Upper lobe of left lung (tissue), 6 donors: ENCODE results near the gene RGP1. TPM values are rescaled to one million over a fixed set of nuclear protein-coding genes. Genes with fewer than 3 reads are reported as not detected.

Experiments
- ATAC-seq, 2 donors: fragments of 200-7000 bp; cut with Tn5 transposase; one replicate each; pipeline ENCODE4 v1.9.1; 2022; ENCODE audit warnings: mild to moderate bottlenecking in 2 of 2, moderate library complexity in 2 of 2; ENCODE audit not compliant: low FRiP score in 2 of 2
- DNase-seq, 2 donors: peaks; one replicate each; pipeline ENCODE4 v3.0.0-alpha.2; 2019 to 2020
- H3K27ac ChIP-seq, 4 donors: fragments of 200-600 bp; sonication (generic); one replicate each; pipeline ENCODE4 v1.5.1; 2016 to 2019
- H3K27me3 ChIP-seq, 4 donors: fragments of 200-600 bp; sonication (generic); one replicate each; pipeline ENCODE4 v1.5.1; 2017 to 2019
- H3K36me3 ChIP-seq, 4 donors: fragments of 200-600 bp; sonication (generic); one replicate each; pipeline ENCODE4 v1.5.1; 2016 to 2019
- H3K4me1 ChIP-seq, 4 donors: fragments of 200-600 bp; sonication (generic); one replicate each; pipeline ENCODE4 v1.5.1; 2018 to 2019
- H3K4me3 ChIP-seq, 4 donors: fragments of 200-600 bp; sonication (generic); one replicate each; pipeline ENCODE4 v1.5.1; 2017 to 2019; ENCODE audit warnings: mild to moderate bottlenecking in 2 of 4, moderate library complexity in 1 of 4
- H3K9me3 ChIP-seq, 4 donors: fragments of 200-600 bp; sonication (generic); one replicate each; pipeline ENCODE4 v1.5.1; 2018 to 2019
- EP300 ChIP-seq, 4 donors: sonication (generic); formaldehyde crosslinking; IDR thresholded peaks; one replicate each; pipeline ENCODE4 v1.5.1; 2017; ENCODE audit warnings: antibody characterized with exemption in 4 of 4, control low read depth in 2 of 4
- POLR2A ChIP-seq, 4 donors: fragments of 450-650 bp; IDR thresholded peaks; one replicate each; pipeline ENCODE4 v1.5.1; 2016 to 2017; ENCODE audit warnings: antibody characterized with exemption in 4 of 4, mild to moderate bottlenecking in 2 of 4
- POLR2AphosphoS5 ChIP-seq, 2 donors: sonication (generic); formaldehyde crosslinking; IDR thresholded peaks; one replicate each; pipeline ENCODE4 v1.5.1; 2017; ENCODE audit warnings: antibody characterized with exemption in 2 of 2
- WGBS, 2 donors: methylation state at CpG; one replicate each; pipeline ENCODE4 v1.1.5; 2017 to 2018; 5-methylcytosine and 5-hydroxymethylcytosine counted together
- total RNA-seq, 6 donors: library from RNA; depleted of rRNA in 4 of 6; stranded (reverse); fragments of >200 nt in 4 of 6; gene quantifications; one replicate each; pipeline versions ENCODE4 v1.1.0 to v1.2.1, GENCODE V29; 2016 to 2021
- TF ChIP-seq, protein P1 (sequence below), 6 experiments: fragments of 450-650 bp in 4 of 6; fragments of 200-600 bp in 2 of 6; sonication (generic) in 2 of 6; IDR thresholded peaks; one replicate each; pipeline ENCODE4 v1.5.1; 2016 to 2019; ENCODE audit warnings: antibody characterized with exemption in 6 of 6
- donor health status: DM: no; HTN: no; CAD: no; lungs with moderate emphysema.
- donor health status: DM: no; HTN: yes; CAD: no; lungs with severe emphysema.

RGP1 gene
- total RNA-seq, 6 donors from 2014 or later = 20.1 to 34.4 (median 23.5) TPM

DNA sequence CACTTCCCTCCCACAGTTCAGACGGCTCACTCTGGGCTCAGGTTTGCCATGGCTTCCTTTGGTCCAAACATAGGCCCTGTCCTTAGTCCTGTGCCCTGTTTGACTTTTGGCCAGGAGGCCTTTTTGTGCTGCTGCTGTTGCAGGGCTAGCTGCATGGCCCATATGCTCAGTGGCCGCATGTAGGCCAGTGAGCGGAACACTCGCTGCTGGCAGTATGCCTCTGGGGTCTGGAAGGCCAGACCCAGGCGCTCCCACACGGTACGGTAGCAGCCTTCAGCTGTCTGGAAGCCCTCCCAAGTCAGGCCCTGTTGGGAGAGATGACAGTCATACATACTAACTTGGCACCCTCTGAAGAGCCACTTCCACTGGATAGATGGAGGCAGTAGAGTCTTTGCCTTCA lies 11.9 kb upstream of the RGP1 start:
- Histone ChIP-seq H3K9me3 (no peaks in the 10 kb centered on the region), H3K27me3 (no peaks in the 10 kb centered on the region), H3K4me3 (no peak overlapping the region), H3K36me3 (peaks cover 53 to 79% (median 69%) of the 10 kb centered on the region in 4 donors), H3K27ac (no peak overlapping the region), H3K4me1 (peaks cover 10 to 26% (median 17%) of the 10 kb centered on the region in 4 donors)
- no peak for DNase-seq
- TF ChIP-seq, protein P1, sequence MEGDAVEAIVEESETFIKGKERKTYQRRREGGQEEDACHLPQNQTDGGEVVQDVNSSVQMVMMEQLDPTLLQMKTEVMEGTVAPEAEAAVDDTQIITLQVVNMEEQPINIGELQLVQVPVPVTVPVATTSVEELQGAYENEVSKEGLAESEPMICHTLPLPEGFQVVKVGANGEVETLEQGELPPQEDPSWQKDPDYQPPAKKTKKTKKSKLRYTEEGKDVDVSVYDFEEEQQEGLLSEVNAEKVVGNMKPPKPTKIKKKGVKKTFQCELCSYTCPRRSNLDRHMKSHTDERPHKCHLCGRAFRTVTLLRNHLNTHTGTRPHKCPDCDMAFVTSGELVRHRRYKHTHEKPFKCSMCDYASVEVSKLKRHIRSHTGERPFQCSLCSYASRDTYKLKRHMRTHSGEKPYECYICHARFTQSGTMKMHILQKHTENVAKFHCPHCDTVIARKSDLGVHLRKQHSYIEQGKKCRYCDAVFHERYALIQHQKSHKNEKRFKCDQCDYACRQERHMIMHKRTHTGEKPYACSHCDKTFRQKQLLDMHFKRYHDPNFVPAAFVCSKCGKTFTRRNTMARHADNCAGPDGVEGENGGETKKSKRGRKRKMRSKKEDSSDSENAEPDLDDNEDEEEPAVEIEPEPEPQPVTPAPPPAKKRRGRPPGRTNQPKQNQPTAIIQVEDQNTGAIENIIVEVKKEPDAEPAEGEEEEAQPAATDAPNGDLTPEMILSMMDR (IDR thresholded peaks at IDR 0.05) = no peak
- no peak for TF ChIP-seq POLR2AphosphoS5 (IDR thresholded peaks at IDR 0.05)
- ATAC-seq = no peak
- WGBS, 2 donors = 30 to 82% methylated on average over 1 to 7 of the region's 7 CpGs

DNA sequence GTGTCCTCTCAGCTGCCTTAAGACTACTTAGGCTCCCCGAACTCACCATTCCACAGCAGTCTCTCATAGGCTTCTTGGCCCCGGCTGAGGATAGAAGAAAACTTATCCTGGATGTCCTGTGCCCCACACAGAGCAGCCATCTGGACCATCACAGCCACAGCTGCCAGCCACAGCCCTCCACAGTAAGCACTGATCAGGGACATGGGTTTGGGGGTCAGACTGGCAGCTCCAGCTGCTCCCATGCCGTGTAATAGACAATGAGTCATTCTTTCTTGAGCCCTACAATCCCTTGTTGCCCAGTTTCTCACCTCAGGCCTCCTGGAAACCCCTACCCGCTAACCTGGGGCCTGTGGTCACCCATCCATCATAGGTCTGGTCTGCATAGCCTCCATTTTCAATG lies 10.9 kb upstream of the RGP1 start:
- 88 to 91% methylated on average over 4 of the region's 4 CpGs for WGBS, 2 donors
- H3K4me1 ChIP-seq = peaks cover 5 to 24% (median 14%) of the 10 kb centered on the region in 4 donors
- H3K27me3 ChIP-seq = no peaks in the 10 kb centered on the region
- no peak for ATAC-seq
- H3K27ac ChIP-seq = no peak overlapping the region
- no peak overlapping the region for H3K4me3 ChIP-seq
- H3K9me3 ChIP-seq = no peaks in the 10 kb centered on the region
- DNase-seq = no peak
- H3K36me3 ChIP-seq = peaks cover 62 to 89% (median 80%) of the 10 kb centered on the region in 4 donors
- TF ChIP-seq EP300 (IDR thresholded peaks at IDR 0.05) (no peak), POLR2AphosphoS5 (IDR thresholded peaks at IDR 0.05) (no peak), POLR2A (IDR thresholded peaks at IDR 0.05) (no peak)
- TF ChIP-seq, protein P1 (IDR thresholded peaks at IDR 0.05) = no peak

DNA sequence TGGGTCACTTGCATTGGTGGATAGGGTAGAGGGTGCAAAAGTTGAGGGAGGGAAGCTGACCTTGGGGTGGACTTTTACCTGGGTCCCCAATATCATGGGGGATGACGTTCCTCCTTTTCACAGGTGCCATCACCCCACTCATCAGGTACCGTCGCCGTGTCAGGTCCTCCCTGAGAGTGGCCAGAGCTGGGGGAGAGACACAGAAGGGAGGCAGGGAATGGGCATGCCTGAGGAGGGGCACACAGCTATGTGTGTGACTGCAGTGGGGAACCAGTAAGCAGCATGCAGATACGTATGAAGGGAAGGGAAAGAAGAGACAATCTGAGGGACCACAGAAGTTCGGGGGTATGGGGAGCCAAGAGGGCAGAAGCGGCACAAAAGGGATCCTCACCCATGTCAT lies 10.2 kb upstream of the RGP1 start:
- no peak for DNase-seq
- Histone ChIP-seq H3K4me1 (peaks cover 0 to 24% (median 10%) of the 10 kb centered on the region in 4 donors), H3K36me3 (peaks cover 63 to 97% (median 87%) of the 10 kb centered on the region in 4 donors), H3K4me3 (no peak overlapping the region), H3K27me3 (no peaks in the 10 kb centered on the region), H3K27ac (no peak overlapping the region), H3K9me3 (no peaks in the 10 kb centered on the region)
- TF ChIP-seq POLR2AphosphoS5 (IDR thresholded peaks at IDR 0.05) (no peak), EP300 (IDR thresholded peaks at IDR 0.05) (no peak), POLR2A (IDR thresholded peaks at IDR 0.05) (no peak)
- TF ChIP-seq, protein P1 (IDR thresholded peaks at IDR 0.05) = no peak
- WGBS, 2 donors = 89 to 92% methylated on average over 7 of the region's 7 CpGs
- ATAC-seq = no peak

DNA sequence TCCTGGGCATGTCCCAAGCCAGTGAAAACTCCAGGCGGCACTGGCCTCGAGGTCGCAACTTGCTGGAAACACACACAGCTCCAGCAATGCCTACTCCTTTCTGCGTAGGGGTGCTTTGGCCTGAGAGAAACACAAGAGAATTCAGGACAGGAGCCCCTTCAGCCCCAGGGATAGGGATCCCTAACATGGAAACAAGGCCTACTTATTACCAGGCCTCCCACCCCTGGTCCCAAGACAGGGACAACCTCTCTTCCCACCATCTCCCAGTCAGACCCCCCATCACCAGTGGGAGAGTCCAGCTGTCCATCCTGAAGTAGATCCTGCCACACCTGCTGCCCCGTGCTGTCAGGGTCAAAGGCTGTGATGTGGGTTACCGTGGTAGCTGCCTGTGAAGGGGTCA lies 8.8 kb upstream of the RGP1 start:
- no peak for TF ChIP-seq POLR2AphosphoS5 (IDR thresholded peaks at IDR 0.05)
- TF ChIP-seq POLR2A (IDR thresholded peaks at IDR 0.05) = no peak
- TF ChIP-seq, protein P1 (IDR thresholded peaks at IDR 0.05) = no peak
- no peak for TF ChIP-seq EP300 (IDR thresholded peaks at IDR 0.05)
- ATAC-seq = no peak
- H3K27ac ChIP-seq = no peak overlapping the region

DNA sequence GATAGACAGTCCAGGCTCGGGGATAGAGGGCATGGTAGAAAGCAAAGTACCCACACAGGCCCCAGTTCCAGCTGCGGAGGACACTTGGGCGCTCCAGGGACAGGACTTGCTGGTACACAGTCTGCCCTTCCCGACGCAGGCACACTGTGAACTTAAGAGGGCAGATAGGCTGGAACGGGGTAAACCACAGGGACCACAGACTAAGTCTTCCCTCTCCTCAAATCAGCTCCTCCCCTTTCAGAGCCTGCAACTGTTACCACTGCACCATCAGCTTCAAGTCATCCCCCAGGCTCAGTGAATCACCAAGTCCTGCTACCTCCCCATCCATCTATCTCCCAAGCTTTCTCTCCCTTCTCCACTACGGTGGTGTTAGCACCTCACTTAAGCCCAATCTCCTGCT lies 7.3 kb upstream of the RGP1 start:
- no peak for ATAC-seq
- TF ChIP-seq POLR2A (IDR thresholded peaks at IDR 0.05) = no peak
- TF ChIP-seq EP300 (IDR thresholded peaks at IDR 0.05) = no peak
- no peak for TF ChIP-seq POLR2AphosphoS5 (IDR thresholded peaks at IDR 0.05)
- TF ChIP-seq, protein P1 (IDR thresholded peaks at IDR 0.05) = no peak
- DNase-seq = no peak
- H3K36me3 ChIP-seq = peaks cover 48 to 83% (median 76%) of the 10 kb centered on the region in 4 donors
- WGBS, 2 donors = 75 to 83% methylated on average over 7 of the region's 7 CpGs
- no peak overlapping the region for H3K4me3 ChIP-seq
- no peaks in the 10 kb centered on the region for H3K27me3 ChIP-seq
- H3K9me3 ChIP-seq = no peaks in the 10 kb centered on the region
- peaks cover 12 to 34% (median 23%) of the 10 kb centered on the region in 4 donors for H3K4me1 ChIP-seq
- H3K27ac ChIP-seq = no peak overlapping the region

More for the DNA sequence above, 8.8 kb upstream of the RGP1 start:
- Histone ChIP-seq H3K4me3 (no peak overlapping the region), H3K4me1 (peaks cover 0 to 29% (median 15%) of the 10 kb centered on the region in 4 donors), H3K27me3 (no peaks in the 10 kb centered on the region), H3K36me3 (peaks cover 59 to 98% (median 90%) of the 10 kb centered on the region in 4 donors), H3K9me3 (no peaks in the 10 kb centered on the region)
- 92 to 96% methylated on average over 4 to 6 of the region's 6 CpGs for WGBS, 2 donors
- no peak for DNase-seq
